H1 (cell line): ENCODE measurements around the gene GALNT18. TPM values are rescaled to one million over a fixed set of nuclear protein-coding genes. Genes with fewer than 3 reads are reported as not detected.

Experiments used
- PHF8 ChIP-seq: fragments of 200-600 bp; sonication (generic); conservative IDR thresholded peaks from 2 replicates; pipeline ENCODE4 v1.7.1; 2012; ENCODE audit warnings: low read depth, mild to moderate bottlenecking, inconsistent platforms, low read length, moderate library complexity
- SP1 ChIP-seq: IDR thresholded peaks from 2 replicates; pipeline ENCODE4 v1.6.1; 2011; ENCODE audit warnings: low read depth, low read length
- SP4 ChIP-seq: IDR thresholded peaks from 2 replicates; pipeline ENCODE4 v1.6.1; 2012; ENCODE audit warnings: low read length, inconsistent platforms
- TAF7 ChIP-seq: optimal IDR thresholded peaks from 2 replicates; pipeline ENCODE3; 2011; ENCODE audit warnings: low read depth, mild to moderate bottlenecking, inconsistent platforms, low read length, moderate library complexity, borderline replicate concordance
- polyA plus RNA-seq, 7 experiments: library from polyadenylated mRNA; depleted of rRNA in 3 of 7; stranded (reverse) in 5 of 7; unstranded in 2 of 7; fragments of >200 nt in 5 of 7; fragments of 200-250 nt in 2 of 7; gene quantifications; 1 replicate in 5 of 7; 2 replicates in 1 of 7; 4 replicates in 1 of 7; pipeline versions ENCODE4 v1.2.1 to v1.2.3, GENCODE V29; 2011 to 2013; ENCODE audit warnings: missing spikeins in 2 of 7, mixed read lengths in 2 of 7
- total RNA-seq: library from RNA; stranded (reverse); fragmentation: NEBNext Ultra II Directional; extraction: Animal tissue kit (Norgen Biotek cat#: 25700); gene quantifications from 2 replicates; pipeline ENCODE4 v1.2.1, GENCODE V29; 2021
- TF ChIP-seq, protein P1 (sequence below): IDR thresholded peaks from 2 replicates; pipeline ENCODE4 v1.6.1; 2012; ENCODE audit warnings: inconsistent platforms

Gene GALNT18
- total and polyA plus RNA-seq, 2 of the 8 experiments (the other 6 are each of a cell fraction or from before 2014, with no cell fraction given), result 6.0 to 9.4 TPM

DNA sequence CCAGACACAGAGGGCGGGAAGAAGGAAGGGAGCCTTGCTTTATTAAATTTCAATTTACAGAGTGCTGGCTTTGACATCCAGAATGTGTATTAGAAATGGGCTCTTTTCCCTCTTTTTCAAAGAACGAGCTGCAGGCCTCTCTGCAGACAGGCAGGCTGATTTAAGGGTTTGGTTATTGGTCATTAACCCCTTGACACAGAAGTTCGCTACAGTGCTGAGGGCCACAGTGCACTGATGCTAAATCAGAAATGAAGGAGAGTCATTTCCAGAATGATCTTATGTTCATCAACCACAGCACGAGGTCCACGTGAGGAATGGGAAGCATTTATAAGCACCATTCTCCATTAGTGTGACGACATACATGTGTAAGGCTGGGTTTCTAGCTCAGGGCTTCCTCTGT lies 320.6 kb downstream of the GALNT18 start (continued):
- TF ChIP-seq SP1, result no peak
- no peak for TF ChIP-seq TAF7
- no peak for TF ChIP-seq PHF8
- TF ChIP-seq, protein P1, sequence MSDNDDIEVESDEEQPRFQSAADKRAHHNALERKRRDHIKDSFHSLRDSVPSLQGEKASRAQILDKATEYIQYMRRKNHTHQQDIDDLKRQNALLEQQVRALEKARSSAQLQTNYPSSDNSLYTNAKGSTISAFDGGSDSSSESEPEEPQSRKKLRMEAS, result no peak
- no peak for TF ChIP-seq SP4
